Panc1 (cell line): ENCODE measurements around the gene NEFH. TPM values are rescaled to one million over a fixed set of nuclear protein-coding genes. Genes with fewer than 3 reads are reported as not detected.

ENCODE experiments used
- ATAC-seq: fragments of 200-7000 bp; cut with Tn5 transposase; 2 replicates; pipeline ENCODE4 v1.9.1; 2020; ENCODE audit warnings: mild to moderate bottlenecking, moderate library complexity
- BruUV-seq: library from RNA; stranded (reverse); fragments of 400-500 nt; replicated peaks from 2 replicates; lab custom pipeline; 2021; lab: Mats Ljungman, UMichigan
- CTCF ChIA-PET: fragments of 300-600 bp; sonication (Branson Sonifier 250); formaldehyde crosslinking; loops from one replicate; lab custom pipeline; 2022; ENCODE audit warnings: antibody characterized with exemption; lab: Charles Lee
- POLR2A ChIA-PET: fragments of 300-600 bp; sonication (Branson Sonifier 250); formaldehyde crosslinking; loops from one replicate; lab custom pipeline; 2022; ENCODE audit warnings: antibody characterized with exemption; lab: Charles Lee
- DNase-seq: peaks from one replicate; pipeline ENCODE4 v3.0.0-alpha.2; 2010; ENCODE audit warnings: low read depth, low spot score
- H3K27ac ChIP-seq: 2 replicates; pipeline ENCODE4 v1.5.1; 2011; ENCODE audit warnings: mild to moderate bottlenecking, low read length, inconsistent platforms
- H3K27me3 ChIP-seq: fragments of 200-500 bp; sonication (Bioruptor generic); 2 replicates; pipeline ENCODE4 v1.6.0; 2014; ENCODE audit warnings: low read length, inconsistent platforms; ENCODE audit not compliant: control insufficient read depth, insufficient read depth
- H3K36me3 ChIP-seq: fragments of 200-500 bp; sonication (Bioruptor generic); 2 replicates; pipeline ENCODE4 v1.5.1; 2014; ENCODE audit warnings: inconsistent platforms, mild to moderate bottlenecking, low read length, moderate library complexity; ENCODE audit not compliant: control insufficient read depth, insufficient read depth
- H3K4me1 ChIP-seq: 2 replicates; pipeline ENCODE4 v1.5.1; 2011; ENCODE audit warnings: inconsistent platforms, mild to moderate bottlenecking, low read length, moderate library complexity; ENCODE audit not compliant: control insufficient read depth, insufficient read depth
- H3K4me3 ChIP-seq, 2 experiments: 2 replicates each; pipeline ENCODE4 v1.5.1; 2011 to 2012; ENCODE audit warnings: low read depth in 2 of 2, low read length in 2 of 2, mild to moderate bottlenecking in 2 of 2, inconsistent platforms in 1 of 2, moderate library complexity in 1 of 2
- H3K9me3 ChIP-seq: fragments of 200-500 bp; sonication (Bioruptor generic); 2 replicates; pipeline ENCODE4 v1.5.1; 2014; ENCODE audit warnings: low read depth, mild to moderate bottlenecking, inconsistent platforms, low read length, moderate library complexity; ENCODE audit not compliant: control insufficient read depth, insufficient read depth
- CTCF ChIP-seq: fragments of 450-650 bp; IDR thresholded peaks from 2 replicates; pipeline ENCODE4 v1.5.1; 2017; ENCODE audit warnings: mild to moderate bottlenecking
- POLR2AphosphoS5 ChIP-seq: IDR thresholded peaks from 2 replicates; pipeline ENCODE4 v1.6.1; 2012; ENCODE audit warnings: mild to moderate bottlenecking, low read depth, low read length, moderate library complexity
- SIN3A ChIP-seq: IDR thresholded peaks from 2 replicates; pipeline ENCODE4 v1.6.1; 2012; ENCODE audit warnings: low read depth, mild to moderate bottlenecking, low read length, moderate library complexity, borderline replicate concordance; ENCODE audit not compliant: insufficient read depth
- TCF7L2 ChIP-seq: IDR thresholded peaks from 2 replicates; pipeline ENCODE4 v1.6.1; 2011; ENCODE audit warnings: mild to moderate bottlenecking, low read depth, low read length, inconsistent platforms
- in situ Hi-C: cut with HindIII; loops from 2 replicates; pipeline ENCODE4 v1.10.0; 2016; ENCODE audit warnings: low sequenced_read_pairs, low pct_unique_long_range_greater_than_20kb
- intact Hi-C: fragments of 100-400 bp; cut with micrococcal nuclease; formaldehyde crosslinking; loops from one replicate; pipeline ENCODE4 v1.10.0; 2022; ENCODE audit not compliant: unreplicated experiment
- total RNA-seq: library from RNA; stranded (reverse); gene quantifications from one replicate; pipeline ENCODE4 v1.2.1, GENCODE V29; 2021; ENCODE audit not compliant: unreplicated experiment
- TF ChIP-seq, protein P1 (sequence below), 2 experiments: IDR thresholded peaks; 2 replicates each; pipeline ENCODE4 v1.6.1; 2011 to 2012; ENCODE audit warnings: low read depth in 2 of 2, control low read depth in 1 of 2, low read length in 1 of 2, mild to moderate bottlenecking in 1 of 2, moderate library complexity in 1 of 2; ENCODE audit not compliant: insufficient read depth in 1 of 2

Gene NEFH
- total RNA-seq, 1 experiment from 2014 or later = 0.08 TPM

- no peak overlapping the region for H3K27ac ChIP-seq
- TF ChIP-seq, protein P1, sequence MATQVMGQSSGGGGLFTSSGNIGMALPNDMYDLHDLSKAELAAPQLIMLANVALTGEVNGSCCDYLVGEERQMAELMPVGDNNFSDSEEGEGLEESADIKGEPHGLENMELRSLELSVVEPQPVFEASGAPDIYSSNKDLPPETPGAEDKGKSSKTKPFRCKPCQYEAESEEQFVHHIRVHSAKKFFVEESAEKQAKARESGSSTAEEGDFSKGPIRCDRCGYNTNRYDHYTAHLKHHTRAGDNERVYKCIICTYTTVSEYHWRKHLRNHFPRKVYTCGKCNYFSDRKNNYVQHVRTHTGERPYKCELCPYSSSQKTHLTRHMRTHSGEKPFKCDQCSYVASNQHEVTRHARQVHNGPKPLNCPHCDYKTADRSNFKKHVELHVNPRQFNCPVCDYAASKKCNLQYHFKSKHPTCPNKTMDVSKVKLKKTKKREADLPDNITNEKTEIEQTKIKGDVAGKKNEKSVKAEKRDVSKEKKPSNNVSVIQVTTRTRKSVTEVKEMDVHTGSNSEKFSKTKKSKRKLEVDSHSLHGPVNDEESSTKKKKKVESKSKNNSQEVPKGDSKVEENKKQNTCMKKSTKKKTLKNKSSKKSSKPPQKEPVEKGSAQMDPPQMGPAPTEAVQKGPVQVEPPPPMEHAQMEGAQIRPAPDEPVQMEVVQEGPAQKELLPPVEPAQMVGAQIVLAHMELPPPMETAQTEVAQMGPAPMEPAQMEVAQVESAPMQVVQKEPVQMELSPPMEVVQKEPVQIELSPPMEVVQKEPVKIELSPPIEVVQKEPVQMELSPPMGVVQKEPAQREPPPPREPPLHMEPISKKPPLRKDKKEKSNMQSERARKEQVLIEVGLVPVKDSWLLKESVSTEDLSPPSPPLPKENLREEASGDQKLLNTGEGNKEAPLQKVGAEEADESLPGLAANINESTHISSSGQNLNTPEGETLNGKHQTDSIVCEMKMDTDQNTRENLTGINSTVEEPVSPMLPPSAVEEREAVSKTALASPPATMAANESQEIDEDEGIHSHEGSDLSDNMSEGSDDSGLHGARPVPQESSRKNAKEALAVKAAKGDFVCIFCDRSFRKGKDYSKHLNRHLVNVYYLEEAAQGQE (IDR thresholded peaks at IDR 0.05; ENCODE audit: insufficient read depth in 1 of 2, low read depth in 2 of 2, low read length in 1 of 2) = no peak
- TF ChIP-seq SIN3A = no peak
- no peak for TF ChIP-seq POLR2AphosphoS5
- no peak for TF ChIP-seq TCF7L2
- no peak for TF ChIP-seq CTCF
- CTCF ChIA-PET = no interaction called here
- POLR2A ChIA-PET = interaction anchor here (0.5 kb wide), 1 partner anchor 35 kb away, joined by 10 read pairs; no protein-coding TSS in a partner anchor
- H3K36me3 ChIP-seq = peaks cover 10% of the 10 kb centered on the region
- DNase-seq = no peak
- in situ Hi-C loops (no loop called here), intact Hi-C loops (no loop called here)
- no peaks in the 10 kb centered on the region for H3K9me3 ChIP-seq
- no peak for ATAC-seq
- H3K4me3 ChIP-seq = no peak overlapping the region
- BruUV-seq = no TSS peak
- no peaks in the 10 kb centered on the region for H3K27me3 ChIP-seq
- no peaks in the 10 kb centered on the region for H3K4me1 ChIP-seq
These were observed 56.4 kb downstream of the NEFH start for GRCh38 chr22:29536411-29536810.

DNA sequence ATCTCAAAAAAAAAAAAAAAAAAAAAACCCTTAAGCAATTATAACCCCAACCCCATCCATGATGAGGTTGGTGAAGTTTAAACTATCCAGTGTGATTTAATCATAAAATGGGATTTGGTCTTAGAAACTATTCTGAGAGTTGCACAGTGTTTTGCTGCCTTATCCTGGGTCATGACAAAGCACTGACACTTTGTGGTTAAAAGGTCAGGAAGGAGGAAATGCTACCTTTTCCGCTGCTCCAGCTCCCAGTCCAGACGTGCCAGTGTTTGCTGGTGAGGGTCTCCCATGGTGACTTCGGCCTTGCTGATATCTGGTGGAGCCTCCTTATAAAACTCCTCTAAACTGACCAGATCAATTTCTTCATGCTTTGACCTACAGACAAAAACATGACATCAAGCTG lies 59.1 kb downstream of the NEFH start:
- POLR2A ChIA-PET = no interaction called here
- no peak overlapping the region for H3K4me3 ChIP-seq
- no peaks in the 10 kb centered on the region for H3K9me3 ChIP-seq
- no peaks in the 10 kb centered on the region for H3K4me1 ChIP-seq
- BruUV-seq = no TSS peak
- TF ChIP-seq POLR2AphosphoS5 = no peak
- no peak for TF ChIP-seq SIN3A
- no peak for TF ChIP-seq TCF7L2
- TF ChIP-seq, protein P1 (IDR thresholded peaks at IDR 0.05; ENCODE audit: insufficient read depth in 1 of 2, low read depth in 2 of 2, low read length in 1 of 2) = no peak
- no peak for TF ChIP-seq CTCF
- CTCF ChIA-PET = no interaction called here
- intact Hi-C loops (no loop called here), in situ Hi-C loops (no loop called here)
- no peak for ATAC-seq
- no peak overlapping the region for H3K27ac ChIP-seq
- no peaks in the 10 kb centered on the region for H3K27me3 ChIP-seq
- H3K36me3 ChIP-seq = peaks cover 10% of the 10 kb centered on the region
- DNase-seq = no peak

Other genes starting within 250 kb of the NEFH start
- gene RHBDD3, start 212.2 kb upstream of the NEFH start, total RNA-seq = 49.6 TPM
- 272 TPM for gene EWSR1, start 211.9 kb upstream of the NEFH start, total RNA-seq
- gene GAS2L1, start 173.6 kb upstream of the NEFH start, total RNA-seq = 68.8 TPM
- gene RASL10A, start 164.5 kb upstream of the NEFH start, total RNA-seq = 2.6 TPM
- 48.6 TPM for gene AP1B1, start 91.6 kb upstream of the NEFH start, total RNA-seq
- not detected for gene RFPL1, start 41.6 kb upstream of the NEFH start, total RNA-seq
- 74.4 TPM for gene THOC5, start 73.5 kb downstream of the NEFH start, total RNA-seq
- 40.0 TPM for gene NIPSNAP1, start 100.9 kb downstream of the NEFH start, total RNA-seq
- 190 TPM for gene NF2, start 123.4 kb downstream of the NEFH start, total RNA-seq
- gene CABP7, start 239.8 kb downstream of the NEFH start, total RNA-seq = 2.1 TPM